Fibroblast of mammary gland (primary cell): ENCODE results near the gene KCNQ5.

Experiments used
- DNase-seq: peaks from one replicate; pipeline ENCODE4 v3.0.0-alpha.2; 2010; ENCODE audit warnings: low read depth
- H3K4me3 ChIP-seq: 2 replicates; pipeline ENCODE4 v1.5.1; 2011; ENCODE audit warnings: low read depth, mild to moderate bottlenecking, low read length, moderate library complexity; ENCODE audit not compliant: control insufficient read depth
- TF ChIP-seq, protein P1 (sequence below): conservative IDR thresholded peaks from 2 replicates; pipeline ENCODE4 v1.5.1; 2011; ENCODE audit warnings: low read depth, low read length, inconsistent platforms; ENCODE audit not compliant: control insufficient read depth, insufficient read depth

Gene KCNQ5

DNA sequence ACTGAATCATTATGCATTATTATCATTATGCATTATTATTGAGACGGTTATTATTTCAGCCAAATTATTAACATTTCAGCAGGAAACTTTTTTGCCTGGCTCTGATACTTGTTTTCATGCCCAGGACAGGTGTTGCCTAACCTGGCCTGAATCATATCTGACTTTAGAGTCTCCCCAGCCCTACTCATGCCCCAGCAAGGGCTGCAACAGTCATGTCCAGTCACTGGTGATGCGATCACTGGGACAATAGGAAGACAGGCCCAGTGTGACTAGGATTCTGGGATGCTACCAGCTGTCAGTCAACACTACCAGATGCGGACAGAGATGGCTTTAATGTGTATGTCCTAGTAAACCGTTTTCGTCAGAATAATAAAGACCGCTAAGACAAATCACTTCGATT is 318.4 kb downstream of the KCNQ5 start:
- no peak for DNase-seq
- no peak overlapping the region for H3K4me3 ChIP-seq
- TF ChIP-seq, protein P1, sequence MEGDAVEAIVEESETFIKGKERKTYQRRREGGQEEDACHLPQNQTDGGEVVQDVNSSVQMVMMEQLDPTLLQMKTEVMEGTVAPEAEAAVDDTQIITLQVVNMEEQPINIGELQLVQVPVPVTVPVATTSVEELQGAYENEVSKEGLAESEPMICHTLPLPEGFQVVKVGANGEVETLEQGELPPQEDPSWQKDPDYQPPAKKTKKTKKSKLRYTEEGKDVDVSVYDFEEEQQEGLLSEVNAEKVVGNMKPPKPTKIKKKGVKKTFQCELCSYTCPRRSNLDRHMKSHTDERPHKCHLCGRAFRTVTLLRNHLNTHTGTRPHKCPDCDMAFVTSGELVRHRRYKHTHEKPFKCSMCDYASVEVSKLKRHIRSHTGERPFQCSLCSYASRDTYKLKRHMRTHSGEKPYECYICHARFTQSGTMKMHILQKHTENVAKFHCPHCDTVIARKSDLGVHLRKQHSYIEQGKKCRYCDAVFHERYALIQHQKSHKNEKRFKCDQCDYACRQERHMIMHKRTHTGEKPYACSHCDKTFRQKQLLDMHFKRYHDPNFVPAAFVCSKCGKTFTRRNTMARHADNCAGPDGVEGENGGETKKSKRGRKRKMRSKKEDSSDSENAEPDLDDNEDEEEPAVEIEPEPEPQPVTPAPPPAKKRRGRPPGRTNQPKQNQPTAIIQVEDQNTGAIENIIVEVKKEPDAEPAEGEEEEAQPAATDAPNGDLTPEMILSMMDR, result no peak

DNA sequence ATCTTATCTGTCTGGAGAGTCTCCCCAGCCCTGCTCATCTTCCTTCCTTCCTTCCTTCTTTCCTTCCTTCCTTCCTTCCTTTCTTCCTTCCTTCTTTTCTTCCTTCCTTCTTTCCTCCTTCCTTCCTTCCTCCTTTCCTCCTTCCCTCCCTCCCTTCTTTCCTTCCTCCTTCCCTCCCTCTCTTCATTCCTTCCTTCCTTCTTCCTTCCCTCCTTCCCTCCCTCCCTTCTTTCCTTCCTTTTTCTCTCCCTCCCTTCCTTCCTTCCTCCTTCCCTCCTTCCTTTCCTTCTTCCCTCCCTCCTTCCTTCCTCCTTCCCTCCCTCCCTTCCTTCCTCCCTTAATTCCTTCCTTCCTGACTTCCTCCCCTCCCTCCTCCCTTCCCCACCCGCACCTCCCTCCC is 319.4 kb downstream of the KCNQ5 start:
- TF ChIP-seq, protein P1, result no peak
- no peak overlapping the region for H3K4me3 ChIP-seq
- no peak for DNase-seq

DNA sequence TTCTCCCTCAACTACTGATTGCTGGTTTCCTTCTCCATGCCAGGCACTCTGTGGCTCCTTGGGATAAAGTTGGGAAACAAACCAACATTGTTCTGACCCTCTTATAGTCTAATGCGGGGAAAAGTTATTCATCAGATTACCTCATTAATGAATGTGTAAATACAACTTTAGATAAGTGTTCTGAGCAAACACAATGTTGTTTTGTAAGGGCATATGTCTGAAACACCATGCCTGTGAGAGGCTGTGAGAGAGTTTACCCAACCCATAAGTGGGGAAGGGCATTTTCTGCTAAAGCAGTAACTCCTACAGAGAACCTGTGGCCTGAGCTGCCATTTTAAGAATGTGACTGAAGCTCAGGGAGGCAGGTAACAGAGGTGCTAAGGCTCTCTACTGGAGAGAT is 319.9 kb downstream of the KCNQ5 start:
- no peak overlapping the region for H3K4me3 ChIP-seq
- TF ChIP-seq, protein P1, result no peak
- DNase-seq, result no peak

DNA sequence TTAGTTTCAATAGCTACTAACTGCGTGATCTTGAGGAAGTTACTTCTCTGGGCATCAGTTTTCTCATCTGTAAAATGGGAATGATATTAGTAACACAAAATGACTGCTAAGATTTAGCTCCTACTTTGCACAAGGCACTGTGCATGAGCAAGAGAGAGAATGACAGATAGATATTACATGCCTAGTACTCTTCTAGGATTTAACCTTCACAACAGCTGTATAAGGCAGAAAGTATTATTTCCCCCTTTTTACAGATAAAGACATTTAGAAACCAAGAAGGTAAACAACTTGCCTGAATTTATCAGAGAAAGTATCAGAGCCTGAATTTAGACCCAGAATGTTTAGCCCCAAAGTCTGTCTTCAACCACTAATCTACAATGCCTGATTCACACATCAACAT is 321.8 kb downstream of the KCNQ5 start:
- H3K4me3 ChIP-seq, result no peak overlapping the region

DNA sequence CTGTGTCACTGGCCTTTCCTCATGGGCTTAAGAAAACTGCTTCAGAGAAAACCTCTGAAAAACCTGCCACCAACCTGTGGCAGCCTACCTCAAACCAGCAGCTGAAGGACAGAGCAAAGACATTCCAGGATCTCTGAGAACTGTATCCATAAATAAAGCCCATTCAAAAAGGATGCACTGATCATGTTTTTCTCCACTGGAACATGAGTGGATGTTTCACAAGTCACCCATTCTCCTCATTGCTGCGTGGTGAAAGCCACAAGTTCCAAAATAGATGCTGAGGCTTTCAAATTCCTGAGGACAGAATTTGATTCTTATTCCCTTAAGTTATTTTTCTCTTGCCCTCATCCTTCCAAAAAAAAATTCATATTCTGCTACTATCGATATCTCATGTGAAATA is 322.8 kb downstream of the KCNQ5 start:
- TF ChIP-seq, protein P1, result no peak
- no peak for DNase-seq
- H3K4me3 ChIP-seq, result no peak overlapping the region

More for the DNA sequence above, 321.8 kb downstream of the KCNQ5 start:
- TF ChIP-seq, protein P1, result no peak
- no peak for DNase-seq

DNA sequence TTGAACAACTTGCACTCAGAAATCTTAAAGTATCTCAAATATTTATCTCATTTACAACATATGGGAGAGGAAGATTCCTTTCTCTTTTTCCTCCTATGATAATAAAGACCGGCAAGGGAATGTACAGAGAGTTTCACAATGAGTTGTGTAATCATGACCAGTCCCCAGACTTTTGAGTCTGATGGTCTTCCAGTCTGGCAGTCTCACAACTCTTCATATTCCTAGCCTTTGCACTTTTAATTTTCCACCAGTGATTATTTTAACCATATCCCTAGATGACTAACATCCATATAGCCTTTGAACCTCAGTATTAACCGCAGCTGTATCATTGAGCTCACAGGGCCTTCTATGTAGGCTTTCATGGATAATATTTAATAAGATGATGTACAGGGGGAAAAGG is 324.9 kb downstream of the KCNQ5 start:
- peak; percentile 73 for DNase-seq
- TF ChIP-seq, protein P1, result no peak
- H3K4me3 ChIP-seq, result no peak overlapping the region

DNA sequence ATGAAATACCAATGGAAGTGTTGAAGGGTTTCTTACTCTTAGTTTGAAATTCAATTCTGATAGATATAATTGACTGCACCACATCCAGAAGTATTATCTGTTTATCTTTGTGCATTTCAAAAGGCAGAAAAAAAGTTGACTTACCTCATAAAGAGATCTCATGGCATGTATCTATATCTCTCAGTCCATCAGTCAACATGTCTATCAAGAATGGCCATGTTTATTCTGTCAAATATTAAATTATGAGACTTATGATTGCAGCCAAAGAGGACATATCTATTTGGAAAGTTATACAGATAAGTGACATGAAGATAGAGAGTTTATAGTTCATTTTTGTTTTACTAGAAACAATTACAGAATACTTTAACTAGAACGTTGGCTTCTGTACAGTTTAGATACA is 325.7 kb downstream of the KCNQ5 start:
- no peak for DNase-seq
- H3K4me3 ChIP-seq, result no peak overlapping the region
- TF ChIP-seq, protein P1, result no peak
